Lower leg skin (tissue), 3 donors: ENCODE measurements around the gene B2M.

ENCODE experiments used
- POLR2A ChIP-seq, 2 donors: fragments of 450-650 bp; IDR thresholded peaks; one replicate each; pipeline ENCODE4 v1.6.1; 2016 to 2017; ENCODE audit warnings: antibody characterized with exemption in 2 of 2, mild to moderate bottlenecking in 1 of 2, moderate library complexity in 1 of 2
- TF ChIP-seq, protein P1 (sequence below), 3 donors: fragments of 450-650 bp; IDR thresholded peaks; one replicate each; pipeline ENCODE4 v1.5.1; 2016; ENCODE audit warnings: antibody characterized with exemption in 3 of 3, mild to moderate bottlenecking in 3 of 3, moderate library complexity in 2 of 3

DNA sequence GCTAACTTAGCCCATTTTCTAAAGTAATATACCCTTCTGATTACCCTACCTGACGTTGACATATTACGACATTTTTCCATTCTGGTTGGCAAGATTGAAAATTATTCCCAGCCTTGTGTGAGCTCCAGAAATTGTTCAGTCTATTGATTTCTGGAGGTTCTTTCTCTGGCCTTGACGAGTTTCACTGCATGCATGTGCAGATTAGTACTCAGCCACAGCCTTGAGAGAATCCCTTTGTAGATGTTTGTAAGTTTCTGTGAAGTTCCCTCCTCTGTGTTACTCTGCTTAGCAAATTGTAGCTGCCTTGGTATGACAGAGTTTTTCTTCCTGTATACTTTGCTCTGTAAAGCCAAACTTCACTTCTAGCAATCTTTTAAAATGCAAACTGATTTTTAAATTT is 52.5 kb downstream of the B2M start:
- TF ChIP-seq, protein P1, sequence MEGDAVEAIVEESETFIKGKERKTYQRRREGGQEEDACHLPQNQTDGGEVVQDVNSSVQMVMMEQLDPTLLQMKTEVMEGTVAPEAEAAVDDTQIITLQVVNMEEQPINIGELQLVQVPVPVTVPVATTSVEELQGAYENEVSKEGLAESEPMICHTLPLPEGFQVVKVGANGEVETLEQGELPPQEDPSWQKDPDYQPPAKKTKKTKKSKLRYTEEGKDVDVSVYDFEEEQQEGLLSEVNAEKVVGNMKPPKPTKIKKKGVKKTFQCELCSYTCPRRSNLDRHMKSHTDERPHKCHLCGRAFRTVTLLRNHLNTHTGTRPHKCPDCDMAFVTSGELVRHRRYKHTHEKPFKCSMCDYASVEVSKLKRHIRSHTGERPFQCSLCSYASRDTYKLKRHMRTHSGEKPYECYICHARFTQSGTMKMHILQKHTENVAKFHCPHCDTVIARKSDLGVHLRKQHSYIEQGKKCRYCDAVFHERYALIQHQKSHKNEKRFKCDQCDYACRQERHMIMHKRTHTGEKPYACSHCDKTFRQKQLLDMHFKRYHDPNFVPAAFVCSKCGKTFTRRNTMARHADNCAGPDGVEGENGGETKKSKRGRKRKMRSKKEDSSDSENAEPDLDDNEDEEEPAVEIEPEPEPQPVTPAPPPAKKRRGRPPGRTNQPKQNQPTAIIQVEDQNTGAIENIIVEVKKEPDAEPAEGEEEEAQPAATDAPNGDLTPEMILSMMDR (IDR thresholded peaks at IDR 0.05), result no peak
- TF ChIP-seq POLR2A (IDR thresholded peaks at IDR 0.05), result no peak
